NCI-H1417 treated with DMSO at 0.1 percent for 48 hours (cell line): ENCODE results near the gene DMRT3.

Experiments used
- DNase-seq: peaks from one replicate; lab custom pipeline; 2025; lab: John Stamatoyannopoulos, UW

Gene DMRT3

GRCh38 chr9:970151-970996, 6.1 kb upstream of the DMRT3 start:
- DNase-seq = no peak

- no peak for DNase-seq
These were observed 4.5 kb upstream of the DMRT3 start for GRCh38 chr9:971901-972500.

GRCh38 chr9:972501-973294, 3.8 kb upstream of the DMRT3 start:
- no peak for DNase-seq

DNA sequence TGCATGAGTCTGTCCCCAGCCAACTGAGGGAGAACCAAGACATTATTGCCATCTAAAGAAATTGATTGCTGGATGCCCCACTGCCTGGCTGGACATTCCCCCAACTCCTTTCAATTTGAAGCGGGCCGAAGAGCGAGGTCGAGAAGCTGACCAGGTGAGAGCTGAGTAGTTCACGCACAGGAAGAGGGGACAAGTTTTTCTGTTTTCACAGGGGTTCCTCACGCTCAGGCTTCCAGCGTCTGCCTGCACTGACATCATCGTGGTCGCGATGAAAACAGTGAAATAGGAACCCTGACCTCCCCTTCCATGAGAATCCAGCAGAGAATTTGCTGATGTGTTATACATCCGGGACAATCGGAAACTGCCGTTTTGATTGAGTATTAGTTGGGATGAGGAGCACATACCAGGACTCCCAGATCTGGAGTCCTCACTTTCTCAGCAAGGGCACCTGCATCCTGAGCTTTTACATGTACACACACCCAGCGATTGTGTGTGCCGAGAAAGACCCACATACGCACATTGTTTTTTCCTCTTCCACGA, 3.1 kb upstream of the DMRT3 start:
- no peak for DNase-seq

DNA sequence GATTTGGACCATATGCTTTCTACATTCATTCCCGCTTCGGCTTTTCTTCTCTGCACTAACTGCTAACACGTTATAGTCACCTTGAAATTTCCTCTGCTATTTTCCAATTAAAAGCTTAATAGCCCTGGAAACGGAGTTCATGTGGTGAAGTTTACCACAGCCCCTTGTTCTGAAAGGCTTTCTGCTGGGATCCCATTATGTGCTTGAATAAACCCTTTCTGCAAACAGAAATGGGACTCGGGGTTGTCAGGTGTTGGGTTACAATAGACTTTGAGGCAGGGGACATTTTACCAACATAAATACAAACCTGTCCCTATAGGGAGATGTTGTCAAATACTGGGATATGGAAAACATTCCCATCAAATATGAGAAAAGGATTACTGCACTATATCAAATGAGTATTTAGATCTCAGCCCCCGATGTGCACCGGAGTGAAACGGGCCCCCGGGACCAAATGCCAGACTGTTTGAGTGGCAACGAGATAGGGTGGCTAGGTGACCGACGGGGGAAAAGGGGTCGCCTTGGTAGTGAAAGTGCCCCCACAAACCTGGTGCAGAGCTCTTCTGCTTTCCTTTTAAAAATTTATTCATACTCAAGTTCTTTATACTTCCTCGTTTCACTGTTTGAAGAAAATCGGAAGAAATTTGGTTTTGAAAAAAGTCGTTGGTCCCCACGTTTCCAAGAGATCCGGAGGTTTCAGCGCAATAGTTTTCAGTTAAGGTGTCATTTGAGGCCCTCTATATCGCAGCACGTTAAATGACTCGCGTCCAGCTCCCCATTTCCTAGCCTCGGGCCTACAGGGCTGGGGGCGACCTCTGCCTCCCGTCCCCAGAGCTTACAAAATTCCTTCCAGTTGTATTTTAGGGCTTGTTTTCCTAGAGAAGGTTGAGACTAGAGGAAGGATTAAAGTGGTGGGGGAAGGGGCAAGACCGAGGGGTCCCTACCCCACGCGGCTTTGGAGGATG, 2.1 kb upstream of the DMRT3 start:
- DNase-seq = no peak

DNA sequence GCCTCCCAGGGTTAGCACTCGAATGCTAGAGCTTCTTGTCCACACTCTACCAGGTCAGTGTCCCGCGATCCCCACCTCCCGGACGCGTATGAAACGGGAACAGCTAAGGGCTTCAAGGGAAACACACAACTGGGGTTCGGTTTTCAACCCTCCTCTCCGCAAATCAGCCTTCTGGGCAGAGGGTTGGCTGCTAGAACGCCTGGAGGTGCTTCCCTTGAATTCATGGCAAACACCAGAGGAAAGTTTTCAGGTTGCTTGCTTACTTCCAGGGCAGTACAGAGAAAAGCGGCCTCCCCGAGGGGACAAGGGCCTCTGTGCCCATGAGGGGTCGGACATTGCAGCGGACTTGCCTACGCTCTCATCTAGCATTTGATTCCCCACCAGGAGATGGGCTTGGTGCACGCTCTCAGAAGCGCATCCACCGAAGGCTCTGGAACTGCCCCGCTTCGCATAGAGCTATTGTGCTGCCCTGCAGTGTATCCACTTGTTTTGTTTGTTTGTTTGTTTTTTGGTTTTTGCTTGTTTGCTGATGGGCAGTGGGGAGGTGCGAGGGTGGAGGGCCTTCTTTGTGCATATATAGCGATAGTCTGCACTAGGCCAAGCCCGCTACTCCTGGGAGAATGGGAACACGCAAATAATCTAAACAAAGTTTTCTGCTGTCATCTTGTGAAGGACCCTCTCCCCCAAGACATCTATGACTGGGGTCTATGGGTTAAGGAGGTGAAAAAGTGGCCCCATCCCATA, 1.3 kb upstream of the DMRT3 start:
- no peak for DNase-seq

- no peak for DNase-seq
These were observed 656 bp upstream of the DMRT3 start for GRCh38 chr9:975740-976257.

GRCh38 chr9:976943-977837, 735 bp downstream of the DMRT3 start:
- DNase-seq = no peak

- DNase-seq = no peak
These were observed 1.7 kb downstream of the DMRT3 start for GRCh38 chr9:977838-978830.

GRCh38 chr9:979983-980382, 3.5 kb downstream of the DMRT3 start:
- DNase-seq = no peak

DNA sequence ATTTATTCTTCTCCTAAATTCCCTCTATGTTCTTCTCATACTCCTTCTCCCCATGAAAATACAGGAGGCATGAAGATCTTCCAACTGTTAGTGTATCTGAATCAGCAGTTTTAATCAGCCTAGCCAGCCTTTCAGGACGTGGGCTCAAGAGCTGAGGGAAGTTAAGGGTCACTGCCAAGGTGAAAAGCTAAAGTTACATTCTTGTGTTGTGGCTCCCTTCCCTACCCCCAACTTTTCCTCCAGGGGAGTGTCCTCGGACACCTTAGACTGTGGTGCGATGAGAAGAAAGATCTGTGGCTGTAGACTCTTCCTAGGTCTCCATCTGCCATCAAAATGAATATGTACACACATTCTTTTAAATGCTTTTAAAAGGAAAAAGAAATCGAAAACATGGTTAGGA, 4.2 kb downstream of the DMRT3 start:
- no peak for DNase-seq

- no peak for DNase-seq
These were observed 5.0 kb downstream of the DMRT3 start for GRCh38 chr9:981491-981898.

DNA sequence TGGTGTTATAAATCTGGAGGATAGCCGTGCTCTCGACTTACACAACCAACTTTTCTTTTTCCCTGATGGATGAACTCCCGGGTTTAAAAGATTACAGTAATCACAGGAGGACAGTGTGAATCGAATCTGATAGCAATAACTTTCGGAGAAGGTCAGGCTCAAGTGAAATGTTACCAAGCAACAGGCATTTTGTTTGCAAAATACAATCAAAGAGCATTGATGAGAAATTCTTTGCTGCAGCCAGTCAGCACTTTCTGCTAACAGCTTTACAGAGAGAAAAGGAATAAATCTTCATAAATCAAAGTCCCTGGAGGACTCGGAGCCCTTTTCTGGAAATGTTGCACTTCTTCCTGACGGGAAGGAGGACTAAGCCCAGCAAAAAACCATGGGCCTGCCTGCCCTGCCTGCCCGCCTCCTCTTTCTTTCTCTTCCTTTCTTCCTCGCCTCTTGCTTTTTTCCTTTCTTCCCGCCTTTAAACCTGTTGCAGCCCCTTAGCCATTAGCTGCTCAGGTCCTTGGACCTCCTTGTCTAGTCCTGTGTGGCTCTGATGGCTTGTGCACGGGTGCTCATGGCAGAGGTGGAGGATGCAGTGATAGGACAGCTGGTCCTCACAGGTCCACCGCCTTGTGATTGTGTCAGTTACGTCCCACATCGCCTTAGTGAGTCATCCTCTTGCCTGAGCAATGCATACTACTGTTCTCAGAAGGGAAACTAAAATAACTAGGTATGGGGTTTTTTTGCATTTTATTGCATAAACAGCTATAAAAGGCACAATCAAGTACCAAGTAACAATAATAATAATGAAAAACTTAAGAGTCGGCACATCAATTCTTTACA, 6.2 kb downstream of the DMRT3 start:
- DNase-seq = no peak

GRCh38 chr9:994005-994404, 17.6 kb downstream of the DMRT3 start:
- no peak for DNase-seq

GRCh38 chr9:995192-995591, 18.7 kb downstream of the DMRT3 start:
- DNase-seq = no peak

DNA sequence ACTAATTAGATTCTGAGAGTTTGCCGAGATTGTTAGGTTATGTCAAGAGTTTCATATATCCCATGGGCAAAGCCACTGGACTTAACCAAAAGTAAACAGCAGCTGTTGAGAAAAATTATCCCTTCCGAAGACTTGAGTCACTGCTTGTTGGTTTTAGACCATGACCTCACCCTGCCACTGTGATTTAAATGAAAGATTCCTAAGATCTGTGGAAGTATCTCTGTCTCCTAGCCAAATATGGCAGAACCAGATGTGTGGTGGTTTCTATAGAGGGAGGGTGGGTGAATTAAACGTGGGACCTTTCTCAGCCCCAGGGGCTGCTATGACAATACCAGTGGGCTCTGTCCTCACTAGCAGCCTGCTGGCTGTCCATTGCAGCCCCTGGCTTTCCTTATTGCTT, 19.3 kb downstream of the DMRT3 start:
- DNase-seq = no peak
